ENCODE data around the gene SEPTIN6.

DNA sequence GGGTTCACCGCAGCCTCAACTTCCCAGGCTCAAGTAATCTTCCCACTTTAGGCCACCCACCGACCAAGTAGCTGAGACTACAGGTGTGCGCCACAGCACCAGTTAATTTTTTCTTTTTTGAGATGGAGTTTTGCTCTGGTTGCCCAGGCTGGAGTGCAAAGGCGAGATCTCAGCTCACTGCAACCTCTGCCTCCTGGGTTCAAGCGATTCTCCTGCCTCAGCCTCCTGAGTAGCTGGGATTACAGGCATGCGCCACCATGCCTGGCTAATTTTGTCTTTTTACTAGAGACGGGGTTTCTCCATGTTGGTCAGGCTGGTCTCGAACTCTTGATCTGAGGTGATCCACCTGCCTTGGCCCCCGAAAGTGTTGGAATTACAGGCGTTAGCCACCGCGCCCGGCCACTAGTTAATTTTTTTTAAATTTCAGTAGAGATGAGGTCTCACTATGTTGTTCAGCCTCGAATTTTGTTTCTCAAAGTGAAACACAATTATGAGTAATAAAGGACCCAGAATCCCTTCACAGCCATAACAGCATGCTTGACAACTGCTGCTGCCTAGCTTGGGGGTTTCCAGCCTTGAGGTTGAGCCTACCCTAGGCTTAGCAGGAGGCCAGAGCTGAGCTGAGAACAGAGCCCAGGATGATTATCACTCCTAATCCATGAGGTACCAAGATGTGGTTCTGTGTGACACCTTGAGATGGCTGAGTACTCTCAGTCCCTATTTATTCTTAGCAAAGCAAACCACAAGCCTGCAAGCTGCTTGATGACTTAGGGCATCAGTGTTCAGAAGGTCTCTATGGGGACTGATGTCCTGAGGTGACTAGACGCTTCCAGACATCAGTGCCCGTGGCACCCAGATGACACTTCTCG lies 45.2 kb downstream of the SEPTIN6 start:
- TF ChIP-seq, protein P1, sequence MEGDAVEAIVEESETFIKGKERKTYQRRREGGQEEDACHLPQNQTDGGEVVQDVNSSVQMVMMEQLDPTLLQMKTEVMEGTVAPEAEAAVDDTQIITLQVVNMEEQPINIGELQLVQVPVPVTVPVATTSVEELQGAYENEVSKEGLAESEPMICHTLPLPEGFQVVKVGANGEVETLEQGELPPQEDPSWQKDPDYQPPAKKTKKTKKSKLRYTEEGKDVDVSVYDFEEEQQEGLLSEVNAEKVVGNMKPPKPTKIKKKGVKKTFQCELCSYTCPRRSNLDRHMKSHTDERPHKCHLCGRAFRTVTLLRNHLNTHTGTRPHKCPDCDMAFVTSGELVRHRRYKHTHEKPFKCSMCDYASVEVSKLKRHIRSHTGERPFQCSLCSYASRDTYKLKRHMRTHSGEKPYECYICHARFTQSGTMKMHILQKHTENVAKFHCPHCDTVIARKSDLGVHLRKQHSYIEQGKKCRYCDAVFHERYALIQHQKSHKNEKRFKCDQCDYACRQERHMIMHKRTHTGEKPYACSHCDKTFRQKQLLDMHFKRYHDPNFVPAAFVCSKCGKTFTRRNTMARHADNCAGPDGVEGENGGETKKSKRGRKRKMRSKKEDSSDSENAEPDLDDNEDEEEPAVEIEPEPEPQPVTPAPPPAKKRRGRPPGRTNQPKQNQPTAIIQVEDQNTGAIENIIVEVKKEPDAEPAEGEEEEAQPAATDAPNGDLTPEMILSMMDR (IDR thresholded peaks at IDR 0.05): no peak
- TF ChIP-seq SIN3A (IDR thresholded peaks at IDR 0.05; ENCODE audit: borderline replicate concordance, insufficient read depth, low read depth, low read length) (no peak), POLR2AphosphoS5 (IDR thresholded peaks at IDR 0.05; ENCODE audit: low read depth, low read length) (no peak), TCF7L2 (IDR thresholded peaks at IDR 0.05; ENCODE audit: low read depth, low read length) (no peak)
- TF ChIP-seq, protein P2, sequence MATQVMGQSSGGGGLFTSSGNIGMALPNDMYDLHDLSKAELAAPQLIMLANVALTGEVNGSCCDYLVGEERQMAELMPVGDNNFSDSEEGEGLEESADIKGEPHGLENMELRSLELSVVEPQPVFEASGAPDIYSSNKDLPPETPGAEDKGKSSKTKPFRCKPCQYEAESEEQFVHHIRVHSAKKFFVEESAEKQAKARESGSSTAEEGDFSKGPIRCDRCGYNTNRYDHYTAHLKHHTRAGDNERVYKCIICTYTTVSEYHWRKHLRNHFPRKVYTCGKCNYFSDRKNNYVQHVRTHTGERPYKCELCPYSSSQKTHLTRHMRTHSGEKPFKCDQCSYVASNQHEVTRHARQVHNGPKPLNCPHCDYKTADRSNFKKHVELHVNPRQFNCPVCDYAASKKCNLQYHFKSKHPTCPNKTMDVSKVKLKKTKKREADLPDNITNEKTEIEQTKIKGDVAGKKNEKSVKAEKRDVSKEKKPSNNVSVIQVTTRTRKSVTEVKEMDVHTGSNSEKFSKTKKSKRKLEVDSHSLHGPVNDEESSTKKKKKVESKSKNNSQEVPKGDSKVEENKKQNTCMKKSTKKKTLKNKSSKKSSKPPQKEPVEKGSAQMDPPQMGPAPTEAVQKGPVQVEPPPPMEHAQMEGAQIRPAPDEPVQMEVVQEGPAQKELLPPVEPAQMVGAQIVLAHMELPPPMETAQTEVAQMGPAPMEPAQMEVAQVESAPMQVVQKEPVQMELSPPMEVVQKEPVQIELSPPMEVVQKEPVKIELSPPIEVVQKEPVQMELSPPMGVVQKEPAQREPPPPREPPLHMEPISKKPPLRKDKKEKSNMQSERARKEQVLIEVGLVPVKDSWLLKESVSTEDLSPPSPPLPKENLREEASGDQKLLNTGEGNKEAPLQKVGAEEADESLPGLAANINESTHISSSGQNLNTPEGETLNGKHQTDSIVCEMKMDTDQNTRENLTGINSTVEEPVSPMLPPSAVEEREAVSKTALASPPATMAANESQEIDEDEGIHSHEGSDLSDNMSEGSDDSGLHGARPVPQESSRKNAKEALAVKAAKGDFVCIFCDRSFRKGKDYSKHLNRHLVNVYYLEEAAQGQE (IDR thresholded peaks at IDR 0.05; ENCODE audit: insufficient read depth in 1 of 2, low read depth in 2 of 2, low read length in 1 of 2): no peak
